GM21528 (cell line): Measurements from ENCODE around the gene SEMA4G.
A peak's percentile ranks its signal among the peaks of the same experiment; 100 is the strongest.

Experiments
- ATAC-seq: cut with Tn5 transposase; IDR thresholded peaks from one replicate; pipeline ENCODE4 v1.9.1; 2021; ENCODE audit warnings: mild to moderate bottlenecking, moderate library complexity; ENCODE audit not compliant: unreplicated experiment, low FRiP score

Gene SEMA4G

GRCh38 chr10:100987685-100988049 lies 18.4 kb downstream of the SEMA4G start:
- no peak for ATAC-seq

DNA sequence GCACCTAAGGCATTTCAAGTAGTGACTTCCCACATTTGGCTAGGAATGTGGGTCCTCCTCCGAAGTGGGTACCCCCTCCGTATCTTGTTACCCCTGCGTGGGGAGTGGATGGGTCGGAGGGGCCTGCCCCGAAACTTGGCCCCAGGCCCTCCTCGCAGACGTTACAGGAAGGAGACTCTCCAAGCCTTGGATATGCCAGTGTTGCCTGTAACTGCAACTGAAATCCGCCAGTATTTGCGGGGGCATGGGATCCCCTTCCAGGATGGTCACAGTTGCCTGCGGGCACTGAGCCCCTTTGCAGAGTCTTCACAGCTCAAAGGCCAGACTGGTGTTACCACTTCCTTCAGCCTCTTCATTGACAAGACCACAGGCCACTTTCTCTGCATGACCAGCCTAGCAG lies 18.9 kb downstream of the SEMA4G start:
- ATAC-seq: no peak

DNA sequence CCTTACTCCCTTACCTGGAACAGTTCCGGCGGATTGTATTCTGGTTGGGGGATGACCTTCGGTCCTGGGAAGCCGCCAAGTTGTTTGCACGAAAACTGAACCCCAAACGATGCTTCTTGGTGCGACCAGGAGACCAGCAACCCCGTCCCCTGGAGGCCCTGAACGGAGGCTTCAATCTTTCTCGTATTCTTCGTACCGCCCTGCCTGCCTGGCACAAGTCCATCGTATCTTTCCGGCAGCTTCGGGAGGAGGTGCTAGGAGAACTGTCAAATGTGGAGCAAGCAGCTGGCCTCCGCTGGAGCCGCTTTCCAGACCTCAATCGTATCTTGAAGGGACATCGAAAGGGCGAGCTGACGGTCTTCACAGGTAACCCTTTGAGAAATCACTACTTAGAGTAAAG lies 19.8 kb downstream of the SEMA4G start:
- no peak for ATAC-seq

DNA sequence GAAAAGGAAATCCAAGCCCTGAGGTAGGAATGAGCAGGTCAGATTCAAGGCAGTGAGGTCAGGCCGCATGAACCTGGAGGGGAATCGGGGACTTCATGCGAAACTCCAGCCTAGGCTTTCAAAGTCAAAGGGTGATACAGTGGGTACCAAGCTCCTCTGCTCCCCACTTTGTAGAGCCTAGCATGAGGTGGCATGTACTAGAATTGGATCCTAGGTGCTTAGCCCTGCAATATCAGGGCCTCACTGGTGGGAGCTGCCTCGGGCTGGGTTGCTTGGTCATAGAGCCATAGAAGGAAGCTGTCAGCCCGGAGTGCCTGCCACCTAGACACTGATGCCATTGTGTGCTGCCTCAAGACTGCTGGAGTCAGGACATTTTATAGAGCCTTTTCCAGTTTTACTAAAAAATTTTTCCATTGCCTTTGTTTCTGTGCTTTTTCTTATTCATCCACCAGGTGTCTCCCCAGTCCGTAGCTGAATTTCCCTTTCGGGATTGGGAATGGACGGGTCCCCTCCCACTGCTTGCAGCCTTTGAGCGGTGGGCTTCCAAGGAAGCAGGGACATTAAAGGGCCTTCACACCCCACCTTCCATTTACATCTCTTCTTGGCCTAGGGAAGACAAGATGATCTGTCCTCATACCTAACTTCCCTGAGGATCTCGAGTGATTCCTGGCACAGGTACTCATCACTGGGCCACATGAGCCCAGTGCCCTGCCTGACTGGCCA lies 24.8 kb downstream of the SEMA4G start:
- ATAC-seq: no peak

GRCh38 chr10:100995181-100995580 lies 25.9 kb downstream of the SEMA4G start:
- ATAC-seq: no peak

- no peak for ATAC-seq
Observed at GRCh38 chr10:100996678-100997359, 27.5 kb downstream of the SEMA4G start.

DNA sequence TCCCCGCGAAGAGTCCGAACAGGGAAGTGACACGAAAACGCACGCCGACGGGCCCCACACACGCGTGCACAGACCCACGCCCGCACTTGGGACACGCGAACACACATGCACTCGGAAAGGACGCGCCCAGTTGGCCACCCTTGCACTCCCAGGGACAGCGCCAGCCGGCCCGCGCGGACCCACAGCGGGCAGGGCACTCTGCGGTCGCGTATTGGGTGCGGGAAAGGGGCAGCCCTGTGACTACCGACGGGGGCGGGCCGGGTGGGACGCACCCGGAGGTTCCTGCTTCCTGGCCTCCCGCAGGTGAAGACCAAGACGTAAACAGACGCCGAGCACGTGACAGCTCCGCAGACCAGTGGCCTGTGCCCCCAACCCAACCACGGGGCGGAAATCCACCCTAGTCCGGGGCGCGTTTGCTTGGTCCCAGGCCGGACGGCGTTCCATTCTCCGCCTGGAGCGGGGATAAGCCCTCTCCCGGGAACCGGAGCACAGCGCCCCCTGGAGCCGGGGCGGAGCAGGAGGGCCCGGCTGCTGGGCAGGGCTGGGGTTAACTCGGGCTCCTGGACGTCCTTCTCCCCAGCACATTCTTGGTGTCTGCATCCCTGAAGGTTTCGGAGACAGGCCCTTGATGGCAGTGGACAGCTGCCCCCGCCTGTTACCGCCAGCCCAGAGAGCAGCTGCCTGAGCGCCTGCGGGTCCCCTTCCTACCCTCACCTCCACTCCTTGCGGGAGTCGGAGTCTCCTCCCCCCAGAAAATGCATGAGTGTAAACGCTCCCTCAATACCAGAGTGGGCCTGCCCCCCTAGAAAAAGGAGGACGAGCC lies 28.3 kb downstream of the SEMA4G start:
- no peak for ATAC-seq

GRCh38 chr10:100998183-100998990 lies 29.1 kb downstream of the SEMA4G start:
- ATAC-seq: no peak

DNA sequence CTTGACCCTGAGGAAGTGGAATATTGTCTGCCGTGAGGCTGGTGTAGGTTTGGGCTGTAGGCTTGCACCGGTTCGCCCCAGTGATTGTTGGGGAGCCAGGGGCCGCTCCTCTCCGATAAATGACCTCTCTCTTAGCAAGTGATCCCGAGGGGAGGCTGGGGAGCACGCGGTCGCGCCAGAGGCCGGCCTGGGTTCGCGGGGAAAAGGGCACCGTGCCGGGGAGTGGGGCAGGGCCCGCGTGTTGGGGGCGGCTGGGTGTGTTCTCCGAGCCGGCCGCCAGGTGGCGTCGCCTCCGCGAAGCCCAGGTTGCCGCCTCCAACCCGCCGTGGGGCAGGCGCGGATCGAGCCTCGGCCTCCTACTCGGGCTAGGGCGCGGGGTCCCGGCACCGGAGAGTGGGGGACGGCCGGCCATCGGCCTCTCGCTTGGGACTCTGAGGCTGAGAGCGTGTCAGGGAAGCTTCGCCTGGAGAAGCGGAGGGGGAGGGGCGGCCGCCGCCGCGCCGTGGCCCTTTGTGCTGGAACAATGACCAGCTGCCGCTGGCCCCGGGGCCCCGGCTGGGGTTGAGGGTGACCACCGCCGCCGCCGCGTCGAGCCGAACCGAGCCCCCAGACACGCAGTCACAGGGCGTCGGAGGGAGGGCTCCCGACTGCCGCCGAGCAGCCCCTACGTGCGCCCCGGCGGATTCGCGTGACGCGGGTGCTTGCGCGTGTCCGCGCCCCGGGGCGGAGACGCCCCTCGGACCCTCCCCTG lies 29.9 kb downstream of the SEMA4G start:
- ATAC-seq: peak; percentile 44

- ATAC-seq: no peak
Observed at GRCh38 chr10:100999742-101000126, 30.4 kb downstream of the SEMA4G start, which contains the start of gene LZTS2. Gene LZTS2 (plus strand): TSS chr10:100999808. CDS start chr10:101002539, 2,731 bp downstream.

- no peak for ATAC-seq
Observed at GRCh38 chr10:101000127-101000914, 31.0 kb downstream of the SEMA4G start.

DNA sequence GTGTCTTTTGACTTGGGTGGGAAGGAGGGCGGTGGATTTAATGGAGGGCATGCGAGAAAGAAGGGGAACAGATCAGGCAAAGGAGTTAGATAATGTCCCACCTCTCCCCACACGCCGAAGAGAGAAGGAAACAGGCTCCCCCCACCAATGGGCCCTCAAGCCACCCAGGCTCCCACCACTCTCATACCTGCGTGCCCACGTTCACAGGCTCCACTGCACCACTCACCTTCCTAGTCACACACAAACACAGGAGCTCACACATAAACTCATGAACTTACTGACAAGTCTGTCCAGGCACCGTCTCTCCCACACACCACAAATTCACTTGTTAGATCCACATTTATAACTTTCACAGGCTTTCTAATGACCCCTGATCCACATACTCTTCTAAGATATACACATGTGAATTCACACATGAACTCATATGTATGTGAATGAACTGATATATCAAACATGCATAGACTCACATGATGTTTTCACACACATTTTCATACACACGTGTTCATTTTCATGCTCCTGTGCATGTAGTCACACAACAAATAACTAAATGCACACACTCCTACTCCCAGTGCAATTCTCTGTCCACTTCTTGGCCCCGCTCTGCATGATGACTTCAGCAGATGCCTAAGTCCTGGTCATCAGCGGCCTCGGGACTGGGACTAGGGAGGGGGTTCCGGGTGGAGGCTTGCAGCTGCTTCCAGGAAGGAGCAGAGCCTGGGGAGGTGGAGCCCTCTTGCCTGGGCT lies 31.8 kb downstream of the SEMA4G start:
- ATAC-seq: no peak

GRCh38 chr10:101001659-101002035 lies 32.3 kb downstream of the SEMA4G start:
- no peak for ATAC-seq

GRCh38 chr10:101002456-101002855 lies 33.2 kb downstream of the SEMA4G start:
- ATAC-seq: no peak

- no peak for ATAC-seq
Observed at GRCh38 chr10:101003639-101004206, 34.4 kb downstream of the SEMA4G start.

DNA sequence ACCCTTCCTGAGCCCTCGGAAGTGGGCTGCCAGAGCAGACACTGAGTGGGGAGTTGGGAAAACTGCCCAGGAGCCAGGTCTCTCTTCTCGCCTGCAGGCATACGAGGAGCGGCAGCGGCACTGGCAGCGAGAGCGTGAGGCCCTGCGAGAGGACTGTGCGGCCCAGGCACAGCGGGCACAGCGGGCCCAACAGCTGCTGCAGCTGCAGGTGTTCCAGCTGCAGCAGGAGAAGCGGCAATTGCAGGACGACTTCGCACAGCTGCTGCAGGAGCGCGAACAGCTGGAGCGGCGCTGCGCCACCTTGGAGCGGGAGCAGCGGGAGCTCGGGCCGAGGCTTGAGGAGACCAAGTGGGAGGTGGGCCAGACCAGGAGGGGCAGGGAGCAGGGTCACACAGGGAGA lies 36.1 kb downstream of the SEMA4G start:
- no peak for ATAC-seq

DNA sequence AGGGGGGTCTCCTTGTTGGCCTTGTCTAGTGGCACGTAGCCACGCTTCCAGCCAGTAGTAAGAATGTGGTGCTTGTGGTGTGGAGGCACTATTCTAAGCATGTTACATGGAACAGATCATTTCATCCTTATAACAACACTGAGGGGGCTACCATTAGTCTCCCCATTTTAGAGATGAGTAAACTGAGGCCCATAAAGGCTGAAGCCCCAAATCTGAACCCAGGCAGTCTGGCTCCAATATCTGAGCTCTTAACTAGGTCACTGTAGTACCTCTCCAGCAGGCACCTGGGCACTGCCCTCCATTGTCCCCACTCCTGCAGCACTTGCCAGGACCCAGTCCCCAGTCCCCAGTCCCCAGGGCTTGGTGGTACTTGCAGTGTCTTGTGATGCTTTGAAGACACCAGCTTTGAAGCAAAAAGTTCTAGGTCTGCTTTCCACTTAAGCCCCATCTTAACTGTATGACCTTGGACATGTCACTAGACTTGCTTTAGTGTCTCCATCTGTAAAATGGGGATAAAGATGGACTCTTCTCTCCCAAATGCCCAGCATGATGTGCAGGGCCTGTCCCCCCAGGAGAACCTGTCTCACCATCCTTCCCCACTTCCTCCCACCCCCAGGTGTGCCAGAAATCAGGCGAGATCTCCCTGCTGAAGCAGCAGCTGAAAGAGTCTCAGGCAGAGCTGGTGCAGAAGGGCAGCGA lies 36.7 kb downstream of the SEMA4G start:
- ATAC-seq: no peak
